ENCODE data around the gene DSCAM. TPM values are rescaled to one million over a fixed set of nuclear protein-coding genes. Genes with fewer than 3 reads are reported as not detected.

The DSCAM gene
- polyA plus RNA-seq, 3 donors, result not detected

- no peak overlapping the region for H3K27ac Mint-ChIP-seq
- Histone ChIP-seq H2AFZ (ENCODE audit: insufficient read depth, low read depth, low read length, poor library complexity, severe bottlenecking) (no peak overlapping the region), H3K9me3 (replicated peaks in 1 of 2; ENCODE audit: control insufficient read depth in 1 of 2, insufficient read depth in 1 of 2, low read length in 2 of 2) (peaks cover 12 to 13% of the 10 kb centered on the region in 2 donors), H3K27ac (ENCODE audit: low read depth in 1 of 2, low read length in 2 of 2) (no peak overlapping the region), H3K4me1 (ENCODE audit: control insufficient read depth in 1 of 2, insufficient read depth in 2 of 2, low read length in 2 of 2) (no peaks in the 10 kb centered on the region), H3K36me3 (replicated peaks in 1 of 2; ENCODE audit: control insufficient read depth in 1 of 2, insufficient read depth in 2 of 2, low read length in 2 of 2) (no peaks in the 10 kb centered on the region), H3K27me3 (ENCODE audit: control insufficient read depth in 2 of 2, insufficient read depth in 2 of 2, low read length in 2 of 2) (no peaks in the 10 kb centered on the region), H4K20me1 (ENCODE audit: insufficient read depth, low read length) (no peaks in the 10 kb centered on the region), H3K4me3 (replicated peaks in 1 of 3; ENCODE audit: low read depth in 2 of 3, low read length in 3 of 3) (no peak overlapping the region), H3K79me2 (ENCODE audit: insufficient read depth, low read length) (no peaks in the 10 kb centered on the region), H3K4me2 (replicated peaks; ENCODE audit: extremely low read depth, low read length, poor library complexity, severe bottlenecking) (no peak overlapping the region), H3K9ac (ENCODE audit: insufficient read depth, low read length, poor library complexity, severe bottlenecking) (no peak overlapping the region)
- peaks cover 0 to 23% (median 10%) of the 10 kb centered on the region in 7 donors for H3K9me3 Mint-ChIP-seq
- no CpG with 5 or more reads among the region's 5 CpGs for WGBS (ENCODE audit: insufficient coverage)
- intact Hi-C loops (cut with micrococcal nuclease), result no loop called here
- no peak for TF ChIP-seq CTCF (IDR thresholded peaks at IDR 0.05)
- DNase-seq, result no peak
- H3K36me3 Mint-ChIP-seq, result no peaks in the 10 kb centered on the region
- no peaks in the 10 kb centered on the region for H3K27me3 Mint-ChIP-seq (ENCODE audit: low read depth in 3 of 3)
- H3K4me1 Mint-ChIP-seq, result no peaks in the 10 kb centered on the region
- H3K4me3 Mint-ChIP-seq, result no peak overlapping the region
These were observed 160.4 kb downstream of the DSCAM start for GRCh38 chr21:40686526-40686925.

GRCh38 chr21:40685141-40685540 lies 161.8 kb downstream of the DSCAM start:
- Histone ChIP-seq H3K9ac (ENCODE audit: insufficient read depth, low read length, poor library complexity, severe bottlenecking) (no peak overlapping the region), H3K27ac (ENCODE audit: low read depth in 1 of 2, low read length in 2 of 2) (no peak overlapping the region), H3K79me2 (ENCODE audit: insufficient read depth, low read length) (no peaks in the 10 kb centered on the region), H3K9me3 (replicated peaks in 1 of 2; ENCODE audit: control insufficient read depth in 1 of 2, insufficient read depth in 1 of 2, low read length in 2 of 2) (peaks cover 13% of the 10 kb centered on the region in 2 donors), H3K27me3 (ENCODE audit: control insufficient read depth in 2 of 2, insufficient read depth in 2 of 2, low read length in 2 of 2) (no peaks in the 10 kb centered on the region), H3K4me1 (ENCODE audit: control insufficient read depth in 1 of 2, insufficient read depth in 2 of 2, low read length in 2 of 2) (no peaks in the 10 kb centered on the region), H2AFZ (ENCODE audit: insufficient read depth, low read depth, low read length, poor library complexity, severe bottlenecking) (no peak overlapping the region), H3K36me3 (replicated peaks in 1 of 2; ENCODE audit: control insufficient read depth in 1 of 2, insufficient read depth in 2 of 2, low read length in 2 of 2) (no peaks in the 10 kb centered on the region), H4K20me1 (ENCODE audit: insufficient read depth, low read length) (no peaks in the 10 kb centered on the region), H3K4me3 (replicated peaks in 1 of 3; ENCODE audit: low read depth in 2 of 3, low read length in 3 of 3) (no peak overlapping the region), H3K4me2 (replicated peaks; ENCODE audit: extremely low read depth, low read length, poor library complexity, severe bottlenecking) (no peak overlapping the region)
- TF ChIP-seq CTCF (IDR thresholded peaks at IDR 0.05), result no peak
- no peak overlapping the region for H3K4me3 Mint-ChIP-seq
- H3K36me3 Mint-ChIP-seq, result no peaks in the 10 kb centered on the region
- H3K27me3 Mint-ChIP-seq (ENCODE audit: low read depth in 3 of 3), result no peaks in the 10 kb centered on the region
- no peak for DNase-seq
- no peaks in the 10 kb centered on the region for H3K4me1 Mint-ChIP-seq
- WGBS (ENCODE audit: insufficient coverage), result 94% methylated on average over 3 of the region's 3 CpGs
- no peak overlapping the region for H3K27ac Mint-ChIP-seq
- intact Hi-C loops (cut with micrococcal nuclease), result no loop called here
- H3K9me3 Mint-ChIP-seq, result peaks cover 0 to 24% (median 10%) of the 10 kb centered on the region in 7 donors
